HG02884 (cell line): ENCODE measurements around the gene CAPN6.

Experiments
- ATAC-seq: cut with Tn5 transposase; IDR thresholded peaks from one replicate; pipeline ENCODE4 v1.9.1; 2021; ENCODE audit warnings: mild to moderate bottlenecking, moderate library complexity; ENCODE audit not compliant: unreplicated experiment

CAPN6 gene, protein sequence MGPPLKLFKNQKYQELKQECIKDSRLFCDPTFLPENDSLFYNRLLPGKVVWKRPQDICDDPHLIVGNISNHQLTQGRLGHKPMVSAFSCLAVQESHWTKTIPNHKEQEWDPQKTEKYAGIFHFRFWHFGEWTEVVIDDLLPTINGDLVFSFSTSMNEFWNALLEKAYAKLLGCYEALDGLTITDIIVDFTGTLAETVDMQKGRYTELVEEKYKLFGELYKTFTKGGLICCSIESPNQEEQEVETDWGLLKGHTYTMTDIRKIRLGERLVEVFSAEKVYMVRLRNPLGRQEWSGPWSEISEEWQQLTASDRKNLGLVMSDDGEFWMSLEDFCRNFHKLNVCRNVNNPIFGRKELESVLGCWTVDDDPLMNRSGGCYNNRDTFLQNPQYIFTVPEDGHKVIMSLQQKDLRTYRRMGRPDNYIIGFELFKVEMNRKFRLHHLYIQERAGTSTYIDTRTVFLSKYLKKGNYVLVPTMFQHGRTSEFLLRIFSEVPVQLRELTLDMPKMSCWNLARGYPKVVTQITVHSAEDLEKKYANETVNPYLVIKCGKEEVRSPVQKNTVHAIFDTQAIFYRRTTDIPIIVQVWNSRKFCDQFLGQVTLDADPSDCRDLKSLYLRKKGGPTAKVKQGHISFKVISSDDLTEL

DNA sequence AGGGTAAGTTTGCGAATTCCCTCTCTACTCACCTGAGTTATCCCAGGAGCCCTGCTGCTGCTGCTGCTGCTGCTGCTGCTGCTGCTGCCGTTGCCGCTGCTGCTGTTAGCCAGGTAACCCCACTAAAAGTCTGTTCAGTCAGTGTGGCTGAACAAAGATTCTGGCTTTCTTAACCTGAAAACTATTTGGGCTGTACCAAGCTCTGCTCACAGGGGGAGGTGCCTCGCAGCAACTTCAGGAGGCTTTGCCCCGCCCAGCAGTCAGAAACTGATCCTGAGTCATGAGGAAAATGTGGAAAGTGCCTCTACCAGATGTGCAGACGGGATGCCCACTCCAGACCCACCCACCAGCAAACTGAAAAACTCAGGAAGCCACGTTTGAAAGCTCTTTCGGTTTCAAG, at the start of gene CAPN6:
Gene CAPN6, minus strand, starts transcription at position 145 of the 400 bp plus-strand sequence. CDS start 6,547 bp downstream, outside the sequence.
- no peak for ATAC-seq

DNA sequence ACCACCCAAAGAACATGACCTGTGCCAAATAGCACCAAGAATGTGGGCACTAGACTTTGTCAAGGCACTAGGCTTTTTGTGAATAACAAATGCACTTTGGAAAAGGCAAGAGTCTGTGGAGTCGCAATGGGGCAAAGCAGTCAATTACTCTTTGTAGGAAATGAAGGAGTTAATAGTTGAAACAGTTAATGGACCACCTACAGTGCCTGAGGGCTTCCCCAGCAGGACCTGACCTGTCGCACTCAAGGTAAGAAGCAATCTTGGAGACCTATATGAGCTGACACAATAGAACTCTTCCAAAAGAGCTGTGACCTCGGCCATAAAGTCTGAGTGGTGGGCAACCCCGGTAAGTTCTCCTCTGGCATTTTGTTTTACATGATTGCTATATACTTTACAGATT, 49.2 kb upstream of the CAPN6 start:
- ATAC-seq, result no peak

DNA sequence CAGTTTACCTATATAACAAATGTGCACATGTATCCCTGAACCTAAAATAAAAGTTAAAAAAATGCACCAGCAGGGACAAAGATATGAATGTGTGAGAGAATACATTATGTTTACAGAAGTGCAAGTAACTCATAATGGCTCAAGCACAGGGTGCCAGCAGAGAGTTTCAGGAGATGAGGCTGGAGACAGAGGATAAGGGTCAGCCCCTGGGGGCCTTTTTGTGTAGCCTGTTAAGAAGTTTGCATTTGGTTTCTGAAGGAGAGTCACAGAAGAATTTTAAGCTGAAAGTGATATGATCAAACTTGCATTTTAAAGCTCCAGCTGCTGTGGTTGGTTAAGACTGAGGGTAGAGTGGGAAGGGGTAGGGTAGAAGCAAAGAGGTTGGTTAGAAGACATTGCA, 48.6 kb upstream of the CAPN6 start:
- ATAC-seq, result no peak

DNA sequence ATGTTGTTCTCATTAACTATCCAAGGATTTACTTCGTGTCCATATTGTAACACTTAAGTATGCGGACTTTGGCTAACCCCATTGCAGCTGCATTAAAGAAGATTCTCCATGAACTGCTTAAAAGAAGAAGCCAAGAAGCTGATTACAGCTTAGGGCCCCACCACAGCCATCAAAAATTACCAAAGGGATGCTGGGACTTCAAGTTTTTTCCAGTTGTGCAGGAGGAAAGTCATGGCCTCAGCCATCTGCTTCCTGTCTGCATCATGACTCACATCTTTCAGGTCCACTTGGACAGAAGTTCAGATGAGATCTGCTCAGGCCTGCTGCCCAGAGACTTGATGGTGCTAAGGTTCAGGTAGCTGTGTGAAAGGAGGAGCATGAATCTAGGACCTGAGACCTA, 38.8 kb upstream of the CAPN6 start:
- ATAC-seq, result no peak

DNA sequence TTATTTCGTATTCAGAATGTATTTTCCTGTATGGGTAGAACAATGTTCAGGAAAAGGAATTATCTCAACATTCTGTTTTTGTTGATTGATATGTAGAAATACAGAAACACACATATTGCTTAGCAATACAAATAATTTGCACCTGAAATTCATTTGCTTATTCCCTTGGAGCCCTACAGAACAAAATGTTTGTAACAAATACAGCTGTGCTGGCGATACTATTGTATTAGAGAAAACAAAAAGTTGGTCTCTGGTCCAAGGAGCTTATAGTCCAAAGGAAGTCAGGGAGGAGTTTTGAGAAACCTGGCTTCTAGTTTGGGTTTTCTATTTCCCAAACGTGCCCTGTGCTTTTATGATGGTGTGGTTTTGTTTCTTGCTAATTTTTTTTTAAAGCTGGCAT, 37.8 kb upstream of the CAPN6 start:
- ATAC-seq, result no peak

DNA sequence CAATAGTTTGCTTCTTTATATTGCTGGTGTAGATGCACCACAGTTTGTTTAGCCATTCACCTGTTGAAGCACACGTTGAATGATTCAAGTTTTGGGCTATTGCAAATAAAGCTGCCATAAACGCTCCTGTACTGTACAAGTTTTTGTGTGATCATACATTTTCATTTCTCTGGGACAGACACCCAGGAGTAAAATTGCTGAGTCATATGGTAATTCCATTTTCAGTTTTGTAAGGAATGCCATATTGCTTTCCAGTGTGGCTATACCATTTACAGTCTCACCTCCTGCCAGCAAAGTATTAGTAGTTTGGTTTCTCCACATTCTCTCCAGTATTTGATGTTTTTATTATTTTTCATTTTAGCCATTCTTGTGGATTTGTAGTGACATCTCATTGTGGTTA, 32.0 kb upstream of the CAPN6 start:
- no peak for ATAC-seq

DNA sequence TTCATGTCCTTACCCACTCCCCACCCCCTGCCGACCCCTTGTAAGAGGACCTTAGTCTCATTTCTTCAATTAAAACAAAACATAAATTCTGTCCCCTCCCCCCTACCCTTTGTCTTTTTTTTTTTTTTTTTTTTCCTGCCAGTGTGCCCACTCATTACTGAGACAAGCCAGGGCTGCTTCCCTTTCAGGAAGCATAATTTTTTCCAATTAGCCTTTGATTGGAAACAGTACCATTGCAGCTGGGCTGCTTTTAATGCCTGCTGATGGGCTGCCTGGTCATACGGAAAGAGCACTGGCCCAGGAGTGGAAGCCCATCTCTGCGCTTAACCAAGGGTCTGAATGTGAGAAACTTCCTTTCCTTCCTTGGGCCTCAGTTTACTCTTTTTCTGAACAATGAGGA, 18.6 kb upstream of the CAPN6 start:
- ATAC-seq, result no peak

DNA sequence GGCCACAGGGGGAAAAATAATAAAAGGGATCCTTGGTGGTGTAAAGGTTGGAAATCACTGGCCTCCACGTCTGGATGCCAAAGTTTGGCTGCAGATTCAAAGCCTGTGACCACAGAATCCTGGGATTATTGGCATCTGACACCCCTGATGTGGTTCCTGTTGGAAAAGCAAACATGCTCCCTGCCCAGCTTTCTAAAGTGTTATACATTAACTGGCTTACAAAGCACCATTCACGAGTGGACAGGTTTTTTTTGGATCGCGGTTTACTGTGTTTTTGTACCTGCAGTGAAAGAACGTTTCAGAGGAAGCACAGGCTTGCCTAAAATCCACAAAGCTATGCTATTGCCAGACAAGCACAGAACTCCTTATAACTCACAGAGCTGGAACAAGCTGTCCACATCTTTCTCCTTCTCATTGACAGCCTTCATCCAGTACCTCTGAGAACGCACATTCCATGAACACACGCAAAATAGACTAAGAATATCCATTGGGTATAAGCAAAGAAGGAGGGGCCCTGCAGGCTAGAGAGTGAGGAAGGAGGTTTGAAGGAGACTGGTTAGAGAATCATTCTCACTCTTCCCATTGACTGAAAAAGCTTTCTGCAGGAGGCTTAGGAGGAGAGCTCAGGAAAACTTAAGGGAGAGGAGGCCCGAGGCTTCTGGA, 14.5 kb upstream of the CAPN6 start:
- ATAC-seq, result no peak

DNA sequence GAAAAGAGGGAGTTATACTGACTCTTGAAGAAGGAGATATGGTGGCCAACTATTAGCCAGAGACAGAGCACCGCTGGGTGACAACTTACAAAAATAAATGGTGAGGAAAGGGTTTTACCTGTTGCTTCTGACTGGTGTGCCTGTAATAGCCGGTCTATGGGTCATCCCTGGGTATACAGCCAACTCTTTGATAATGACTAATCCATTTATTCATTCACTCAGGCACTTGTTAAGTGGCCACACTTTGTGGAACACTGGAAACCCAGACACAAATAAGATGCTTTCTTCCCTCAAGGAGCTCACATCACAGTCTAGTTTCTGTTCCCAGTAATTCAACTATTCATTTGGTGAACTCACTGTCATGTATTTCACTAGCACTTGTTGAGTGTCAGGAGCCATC, 13.2 kb upstream of the CAPN6 start:
- no peak for ATAC-seq

DNA sequence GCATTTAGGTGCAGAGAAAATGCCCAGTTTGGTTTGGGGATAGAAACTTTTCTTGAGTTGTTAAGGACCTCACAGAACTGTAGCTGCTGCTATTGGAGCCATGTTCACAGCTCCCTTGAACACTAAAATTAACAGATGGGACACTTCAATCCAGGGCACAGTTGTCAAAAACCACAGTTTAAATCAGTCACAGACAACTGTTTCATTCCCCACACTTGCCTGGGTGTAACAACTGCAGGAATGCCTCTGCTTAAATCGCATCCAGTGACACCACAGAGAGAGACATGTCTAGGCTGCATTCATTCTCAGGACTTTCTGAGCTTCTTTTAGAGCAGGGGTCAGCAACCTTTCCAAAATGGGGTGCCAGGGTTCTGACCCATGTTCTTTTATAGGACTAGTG, 12.7 kb upstream of the CAPN6 start:
- no peak for ATAC-seq

DNA sequence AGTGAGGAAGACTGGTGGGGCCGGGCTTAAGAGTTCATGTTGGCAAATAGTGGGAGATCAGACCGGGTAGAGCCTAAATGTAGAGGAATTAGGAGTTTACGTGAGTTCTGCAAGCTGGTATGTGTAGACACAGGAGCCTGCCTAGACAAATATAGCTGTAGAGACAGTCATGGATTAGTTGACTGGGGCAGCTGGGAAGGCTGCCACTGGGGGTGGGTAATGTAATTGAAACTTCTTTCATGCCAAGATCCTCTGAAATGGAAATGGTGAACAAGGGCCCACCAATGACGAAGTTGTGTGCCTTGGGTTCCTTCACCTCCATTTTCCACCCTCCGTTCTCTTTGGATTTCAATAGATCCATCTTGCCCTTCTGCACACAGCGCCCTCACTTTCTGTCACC, 11.9 kb upstream of the CAPN6 start:
- ATAC-seq, result no peak

DNA sequence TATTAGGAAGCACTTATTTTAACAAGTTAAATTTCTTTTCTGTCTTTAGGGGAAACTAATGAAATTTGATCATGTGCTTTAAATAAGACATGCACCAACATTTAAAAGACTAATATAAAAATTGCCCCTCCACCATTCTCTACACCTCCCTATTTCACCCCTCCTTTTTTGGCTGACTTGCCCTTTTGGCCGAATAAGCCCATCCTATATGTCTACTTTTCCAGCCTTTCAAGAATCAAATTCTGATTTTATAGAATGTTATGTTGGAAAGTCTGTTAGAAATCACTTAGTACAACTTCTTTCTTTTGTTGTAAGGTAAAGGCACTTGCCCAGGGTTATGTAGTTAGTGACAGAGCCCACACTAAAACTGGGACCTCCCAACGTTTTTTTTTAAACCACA, 1.8 kb downstream of the CAPN6 start:
- no peak for ATAC-seq

DNA sequence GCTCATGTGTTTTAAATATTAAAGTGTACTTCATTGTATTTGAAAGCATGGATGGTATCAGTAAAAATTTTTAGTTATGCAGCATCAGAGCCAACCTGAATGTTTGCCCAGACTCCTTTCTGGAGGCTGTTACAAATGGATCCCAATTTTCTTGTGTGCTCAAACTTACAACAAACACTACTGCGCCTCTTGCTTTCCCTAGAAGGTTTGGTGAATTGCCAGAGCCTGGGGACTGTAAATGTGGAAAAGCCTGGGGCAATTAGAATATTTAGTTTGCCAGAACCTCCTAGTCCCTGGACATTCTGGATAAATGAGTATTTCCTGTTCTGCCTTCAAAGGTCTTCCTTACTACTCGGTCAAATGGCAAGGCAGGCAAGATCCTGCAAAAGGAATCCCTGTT, 4.8 kb downstream of the CAPN6 start:
- ATAC-seq, result no peak

DNA sequence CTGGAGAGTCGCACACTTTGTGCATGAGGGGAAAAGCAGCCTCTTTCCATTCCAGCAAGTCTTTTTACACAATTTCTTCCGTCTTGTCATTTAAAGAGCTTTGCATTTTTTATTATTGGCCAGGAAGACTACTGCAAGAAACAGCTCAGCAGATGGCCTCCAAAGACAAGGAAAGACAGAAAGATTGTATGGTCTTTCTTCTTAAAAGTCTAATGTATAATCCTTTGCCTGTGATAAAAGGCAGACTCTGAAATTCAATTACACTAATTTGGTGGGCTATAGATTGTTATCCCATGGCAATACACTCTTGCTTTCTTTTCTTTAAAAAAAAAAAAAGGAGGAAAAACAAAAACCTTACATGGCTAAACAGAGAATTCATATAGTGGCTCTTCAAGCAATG, 5.9 kb downstream of the CAPN6 start:
- ATAC-seq, result no peak

DNA sequence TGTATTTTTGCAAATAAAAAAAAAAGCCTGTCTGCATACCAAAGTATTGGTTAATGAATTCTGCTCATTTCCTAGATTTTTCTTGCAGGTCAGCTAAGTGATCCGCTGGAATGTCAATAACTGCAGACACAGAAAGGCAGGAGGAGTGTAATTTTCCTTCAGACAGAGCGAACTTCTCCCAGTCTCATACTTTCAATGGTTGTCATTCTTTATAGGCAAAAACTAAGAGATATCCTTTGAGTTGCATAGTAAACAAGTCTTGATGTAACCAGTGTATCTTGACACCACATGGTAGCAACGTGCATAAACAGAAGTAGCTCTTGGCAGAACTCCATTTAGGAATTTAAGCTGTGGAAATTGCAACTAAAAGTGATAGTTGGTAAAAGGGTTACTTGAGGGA, 8.2 kb downstream of the CAPN6 start:
- ATAC-seq, result no peak

DNA sequence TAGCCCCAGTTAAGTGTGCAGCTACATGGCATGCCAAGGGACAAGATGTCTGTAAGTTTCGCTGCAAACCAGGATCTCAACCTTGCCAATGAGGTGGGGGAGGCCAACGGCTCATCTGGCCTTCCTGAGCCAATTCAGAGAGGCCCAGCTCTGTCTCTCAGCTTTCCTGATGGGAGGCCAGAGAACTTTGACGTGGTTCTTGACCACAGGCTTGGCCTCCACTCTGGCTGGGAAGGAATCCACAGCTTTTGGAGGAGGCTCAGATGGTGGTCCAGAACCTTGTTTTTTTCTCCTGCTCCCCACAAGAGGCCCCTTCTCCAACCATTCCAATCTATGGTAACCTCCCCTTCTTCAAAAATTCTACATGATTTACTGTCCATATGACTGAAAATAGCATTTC, 9.8 kb downstream of the CAPN6 start:
- no peak for ATAC-seq

DNA sequence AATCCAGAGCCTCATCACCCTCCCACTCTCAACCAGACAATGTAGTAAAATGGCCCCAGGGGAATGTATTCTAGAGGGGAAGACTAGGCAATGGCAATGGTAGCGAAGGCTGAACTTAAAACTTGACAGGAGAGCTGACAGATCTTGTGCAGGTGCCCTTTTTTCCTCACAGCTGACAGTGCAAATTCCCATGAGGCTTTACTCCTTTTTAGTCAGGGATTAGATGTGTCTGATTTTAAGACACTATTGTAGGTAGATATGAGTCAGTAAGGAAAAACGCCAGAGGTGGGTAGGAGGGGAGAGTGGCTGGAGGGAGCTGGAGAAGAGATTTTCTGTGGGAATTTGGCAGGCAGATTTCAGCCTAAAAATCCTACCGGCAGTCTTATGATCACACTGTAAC, 10.7 kb downstream of the CAPN6 start:
- no peak for ATAC-seq

DNA sequence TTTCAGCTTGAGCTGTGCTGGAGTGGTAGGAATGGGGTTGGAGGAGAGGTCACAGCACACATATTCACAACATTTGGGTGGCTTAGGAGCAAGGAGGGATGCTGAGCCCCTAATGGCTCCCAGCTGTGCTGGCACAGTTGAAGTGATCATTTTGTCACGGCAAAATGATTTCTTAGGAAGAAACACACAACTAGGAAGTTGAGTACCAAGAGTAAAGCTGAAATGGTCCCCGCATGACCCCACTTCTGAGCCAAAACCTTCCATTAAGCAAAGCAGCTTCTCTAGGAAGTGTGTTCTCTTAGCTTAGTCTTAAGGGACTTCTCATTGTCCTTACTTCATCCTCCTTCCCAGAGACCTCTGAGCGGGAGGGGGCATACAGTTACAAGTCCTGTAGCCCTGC, 12.6 kb downstream of the CAPN6 start:
- ATAC-seq, result no peak

DNA sequence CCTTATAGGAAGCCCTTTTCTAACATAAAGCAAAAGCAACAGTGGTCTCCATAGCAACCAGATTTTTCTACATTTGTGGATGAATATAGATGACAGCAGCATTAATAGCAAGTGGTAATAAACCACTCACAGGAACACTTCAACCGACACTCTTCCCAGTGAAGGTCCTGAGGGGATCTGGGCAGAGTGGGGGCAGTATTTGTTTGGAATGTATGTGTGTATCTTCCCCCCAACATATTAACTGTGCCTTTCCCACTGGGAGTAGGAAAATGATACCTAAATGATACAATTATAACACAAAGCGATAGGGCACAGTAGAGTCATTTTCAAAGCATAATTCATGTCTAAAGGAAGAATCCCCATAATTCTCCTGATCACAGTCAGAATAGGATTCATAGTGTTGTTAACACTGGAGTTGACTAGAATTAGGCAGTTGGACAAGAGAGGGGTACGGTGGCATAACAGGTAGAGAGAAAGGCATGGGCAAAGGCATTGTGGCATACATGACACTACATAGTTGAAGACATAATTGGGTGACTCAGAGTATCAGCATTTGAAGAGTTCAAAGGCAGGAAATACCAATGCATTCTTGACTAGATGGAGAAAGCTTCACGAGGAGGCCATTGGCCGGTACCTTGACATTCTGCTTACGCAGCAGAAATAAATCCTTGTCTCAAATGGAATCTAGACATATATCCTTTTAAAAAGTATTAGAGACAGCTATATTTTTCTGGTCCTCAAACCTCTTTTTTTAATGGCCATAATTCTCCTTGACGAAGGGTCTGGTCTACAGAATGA, 15.2 kb downstream of the CAPN6 start:
- no peak for ATAC-seq

DNA sequence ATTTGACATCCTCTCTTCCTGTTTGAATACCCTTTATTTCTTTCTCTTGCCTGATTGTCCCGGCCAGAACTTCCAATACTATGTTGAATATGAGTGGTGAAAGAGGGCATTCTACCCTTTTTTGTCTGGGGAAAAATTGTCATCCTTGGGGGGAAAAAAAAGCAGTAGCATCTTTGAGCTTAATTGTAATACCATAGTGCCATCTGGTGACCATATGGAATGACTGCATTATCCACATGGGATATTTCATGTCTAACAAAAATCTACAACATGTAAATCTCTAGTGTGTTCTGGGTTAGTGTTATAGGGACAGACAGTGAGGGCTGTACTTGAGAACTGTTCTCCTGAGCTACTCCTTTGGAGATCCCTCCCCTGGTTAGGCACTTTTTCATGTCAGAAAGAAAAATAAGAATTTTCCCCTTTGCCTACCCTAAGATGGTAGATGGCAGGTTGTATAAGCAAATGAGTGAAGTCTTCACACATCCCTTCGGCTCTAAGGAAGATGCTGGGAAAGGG, 26.0 kb downstream of the CAPN6 start:
- no peak for ATAC-seq

DNA sequence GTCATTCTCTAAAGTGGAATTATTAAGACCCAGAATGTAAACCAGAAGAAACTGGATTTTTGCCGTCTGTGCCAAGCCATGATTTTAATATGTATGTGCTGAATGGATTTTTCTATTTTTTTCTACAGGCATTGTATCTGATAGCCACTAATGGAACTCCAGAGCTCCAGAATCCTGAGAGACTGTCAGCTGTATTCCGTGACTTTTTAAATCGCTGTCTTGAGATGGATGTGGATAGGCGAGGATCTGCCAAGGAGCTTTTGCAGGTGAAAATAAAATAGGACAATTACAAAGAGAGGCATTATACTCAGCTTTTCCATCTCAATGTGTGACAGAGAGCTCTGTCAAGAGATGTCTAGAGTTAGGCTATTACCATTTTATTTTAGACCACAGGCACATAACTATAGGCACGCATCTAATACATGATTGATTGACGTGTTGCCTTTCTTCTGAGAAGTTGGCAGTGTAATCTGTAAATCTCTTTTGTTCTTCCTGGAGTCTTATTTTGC, 53.9 kb downstream of the CAPN6 start:
- ATAC-seq, result no peak
